Effector memory CD4-positive, alpha-beta T cell (primary cell): Measurements from ENCODE around the gene TNFRSF18.
"Not testable (repeated sequence)": the region's sequence is repeated elsewhere in the genome, so short reads cannot be mapped to it uniquely, and the experiment has no call there.

Source experiments
- DNase-seq, 3 donors: peaks; one replicate each; pipeline ENCODE4 v3.0.0-alpha.2; 2020
- H3K27ac ChIP-seq: 2 replicates; pipeline ENCODE4 v1.7.0; 2013; ENCODE audit warnings: mild to moderate bottlenecking, low read length, moderate library complexity; ENCODE audit not compliant: insufficient read depth, poor library complexity, severe bottlenecking
- H3K27me3 ChIP-seq: replicated peaks from 2 replicates; pipeline ENCODE4 v1.7.0; 2013; ENCODE audit warnings: mild to moderate bottlenecking, low read length; ENCODE audit not compliant: insufficient read depth, control insufficient read depth, poor library complexity, severe bottlenecking
- H3K36me3 ChIP-seq: 2 replicates; pipeline ENCODE4 v1.7.0; 2013; ENCODE audit warnings: mild to moderate bottlenecking, low read length, moderate library complexity; ENCODE audit not compliant: control insufficient read depth, insufficient read depth
- H3K4me1 ChIP-seq: 2 replicates; pipeline ENCODE4 v1.7.0; 2013; ENCODE audit warnings: low read length, mild to moderate bottlenecking; ENCODE audit not compliant: control insufficient read depth, insufficient read depth, poor library complexity, severe bottlenecking
- H3K4me3 ChIP-seq: 2 replicates; pipeline ENCODE4 v1.7.0; 2013; ENCODE audit warnings: low read length, low read depth, mild to moderate bottlenecking; ENCODE audit not compliant: insufficient read depth, poor library complexity, severe bottlenecking
- H3K9me3 ChIP-seq: 2 replicates; pipeline ENCODE4 v1.7.0; 2013; ENCODE audit warnings: mild to moderate bottlenecking, low read length, moderate library complexity; ENCODE audit not compliant: control insufficient read depth
- total RNA-seq, 3 donors: gene quantifications; one replicate each; lab custom pipeline; 2026; lab: John Stamatoyannopoulos, UW

TNFRSF18 gene, protein sequence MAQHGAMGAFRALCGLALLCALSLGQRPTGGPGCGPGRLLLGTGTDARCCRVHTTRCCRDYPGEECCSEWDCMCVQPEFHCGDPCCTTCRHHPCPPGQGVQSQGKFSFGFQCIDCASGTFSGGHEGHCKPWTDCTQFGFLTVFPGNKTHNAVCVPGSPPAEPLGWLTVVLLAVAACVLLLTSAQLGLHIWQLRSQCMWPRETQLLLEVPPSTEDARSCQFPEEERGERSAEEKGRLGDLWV
- 13.6 to 26.5 (median 23.8) reads per million in 3 donors for total RNA-seq

DNA sequence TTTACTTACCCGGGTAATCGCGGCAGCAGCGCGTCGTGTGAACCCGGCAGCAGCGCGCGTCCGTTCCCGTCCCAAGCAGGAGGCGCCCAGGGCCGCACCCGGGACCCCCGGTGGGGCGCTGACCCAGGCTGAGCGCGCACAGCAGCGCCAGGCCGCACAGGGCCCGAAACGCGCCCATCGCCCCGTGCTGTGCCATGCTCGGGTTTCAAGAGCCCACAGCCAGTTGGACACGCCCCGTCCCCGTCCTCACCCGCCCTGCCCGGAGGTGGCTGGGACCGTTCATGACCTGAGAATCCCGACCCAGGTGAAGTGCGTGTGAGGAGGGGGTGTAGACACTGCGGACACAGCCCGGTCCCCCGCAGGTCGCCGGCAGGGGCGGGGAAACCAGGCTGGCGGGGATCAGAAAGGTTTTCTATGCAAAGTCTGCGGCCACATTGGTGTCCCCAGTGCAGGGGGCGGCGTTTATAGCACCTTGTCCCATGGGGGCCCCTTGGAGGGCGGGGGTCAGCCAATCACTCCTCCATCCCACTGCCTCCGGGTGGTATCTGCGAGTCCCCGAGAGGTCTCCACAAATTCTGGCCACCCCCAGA is at the start of gene TNFRSF18:
TSS of gene TNFRSF18 (minus strand) at position 217 of the 590 bp plus-strand sequence. CDS start at position 196, 21 bp downstream.
- Histone ChIP-seq H3K27ac (peak within 1 kb of the TSS; percentile 83), H3K4me1 (peaks cover 49% of the 10 kb centered on the region), H3K36me3 (no peaks in the 10 kb centered on the region), H3K4me3 (peak within 1 kb of the TSS; percentile 55), H3K27me3 (no peaks in the 10 kb centered on the region), H3K9me3 (no peaks in the 10 kb centered on the region)
- DNase-seq, result peak in 1 of 3 donors; percentile 30

DNA sequence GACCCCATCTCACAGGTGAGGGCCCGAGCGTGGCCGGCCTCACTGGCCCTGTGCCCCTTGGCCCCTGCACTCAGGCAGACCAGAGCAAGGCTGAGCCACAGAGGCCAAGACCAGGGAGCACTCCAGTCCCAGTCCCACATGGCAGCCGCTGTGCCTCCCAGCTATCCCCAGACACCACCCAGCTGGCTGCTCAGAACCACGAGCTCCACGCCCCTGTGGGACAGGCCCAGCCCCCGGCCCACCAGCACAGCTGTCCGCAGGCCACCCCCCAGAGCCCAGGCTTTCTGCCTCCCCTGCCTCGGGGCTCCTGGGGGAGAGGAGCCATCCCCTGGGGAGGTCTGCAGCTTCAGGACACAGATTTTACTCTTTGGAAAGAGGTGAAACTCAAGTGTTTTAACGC is 49.2 kb upstream of the TNFRSF18 start:
- Histone ChIP-seq H3K9me3 (no peaks in the 10 kb centered on the region), H3K4me1 (peaks cover 10% of the 10 kb centered on the region), H3K4me3 (no peak overlapping the region), H3K27me3 (no peaks in the 10 kb centered on the region), H3K36me3 (peaks cover 41% of the 10 kb centered on the region), H3K27ac (no peak overlapping the region)
- no peak for DNase-seq

DNA sequence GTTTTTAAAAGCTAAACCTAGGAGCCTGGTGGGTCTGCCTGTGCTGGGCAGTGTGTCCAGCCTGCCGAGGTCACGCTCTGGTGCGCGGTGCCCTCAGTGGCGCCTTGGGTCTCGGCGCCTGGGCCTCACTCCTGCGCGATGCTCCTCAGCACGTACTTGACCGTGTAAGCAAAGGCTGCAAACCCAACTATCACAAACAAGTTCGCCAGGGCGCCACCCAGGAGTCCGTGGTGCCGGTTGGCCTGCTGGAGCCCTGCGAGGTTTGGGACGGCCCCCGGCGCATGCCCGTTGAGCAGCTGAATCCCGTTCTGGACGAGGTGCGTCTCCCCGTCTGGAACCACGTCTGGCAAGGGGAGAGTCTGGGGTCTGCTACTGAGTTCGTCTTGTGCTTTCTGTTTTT is 48.7 kb upstream of the TNFRSF18 start:
- H3K27ac ChIP-seq, result no peak overlapping the region

DNA sequence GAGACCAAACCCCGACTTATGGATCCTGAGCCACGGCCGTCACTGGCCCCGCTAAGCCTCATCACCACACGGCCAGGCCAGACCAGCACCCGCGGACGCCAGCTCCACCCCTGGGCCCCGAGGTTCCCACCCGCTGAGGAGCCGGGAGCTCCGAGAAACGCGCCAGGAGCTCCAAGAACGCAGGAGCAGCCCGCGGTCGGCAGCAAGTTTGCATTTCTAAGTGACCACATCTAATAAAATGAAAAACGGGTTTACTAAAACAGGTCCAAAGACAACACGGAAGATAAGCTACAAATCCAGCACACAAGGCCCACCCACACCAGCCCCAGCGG is 48.2 kb upstream of the TNFRSF18 start:
- Histone ChIP-seq H3K4me3 (no peak overlapping the region), H3K27me3 (no peaks in the 10 kb centered on the region)

More for the DNA sequence above, 48.7 kb upstream of the TNFRSF18 start:
- peaks cover 11% of the 10 kb centered on the region for H3K4me1 ChIP-seq
- no peaks in the 10 kb centered on the region for H3K9me3 ChIP-seq
- no peaks in the 10 kb centered on the region for H3K27me3 ChIP-seq
- no peak overlapping the region for H3K4me3 ChIP-seq
- peaks cover 36% of the 10 kb centered on the region for H3K36me3 ChIP-seq
- DNase-seq, result no peak

DNA sequence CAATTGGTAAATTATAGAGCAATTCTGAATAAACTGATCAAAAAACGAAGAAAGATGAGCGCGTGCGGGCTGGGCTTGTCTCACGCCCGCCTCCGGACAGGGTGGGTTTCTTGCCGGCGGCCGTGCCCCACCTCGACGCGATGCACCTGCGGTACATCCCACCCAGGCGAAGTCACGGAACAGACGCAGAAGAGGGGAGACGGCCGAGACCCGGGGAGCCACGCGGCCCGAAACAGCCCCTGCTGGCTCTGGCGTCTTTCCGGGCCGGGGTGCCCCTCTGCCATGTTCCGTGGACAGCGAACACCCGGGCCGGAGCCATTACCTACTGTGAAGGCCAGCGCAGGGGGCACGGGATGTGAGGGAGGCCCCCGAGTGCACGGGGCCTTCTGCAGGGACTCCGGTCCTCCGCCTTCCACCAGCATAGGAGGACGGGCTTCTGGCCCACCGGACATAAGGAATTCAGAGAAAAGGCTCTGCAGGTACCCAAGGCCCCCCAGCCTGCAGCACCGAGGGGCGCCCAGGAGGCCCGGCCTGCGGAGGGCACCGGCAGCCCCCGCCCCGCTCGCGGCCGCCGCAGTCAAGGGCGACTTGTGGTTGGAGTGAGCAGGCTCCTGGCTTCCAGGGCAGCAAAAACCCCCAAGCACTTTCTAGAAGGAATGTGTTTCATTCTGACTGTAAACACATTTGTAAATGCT is 47.7 kb upstream of the TNFRSF18 start:
- DNase-seq, result no peak
- Histone ChIP-seq H3K9me3 (no peaks in the 10 kb centered on the region), H3K27ac (no peak overlapping the region), H3K4me3 (no peak overlapping the region), H3K4me1 (peaks cover 11% of the 10 kb centered on the region), H3K36me3 (peaks cover 29% of the 10 kb centered on the region), H3K27me3 (no peaks in the 10 kb centered on the region)

More for the DNA sequence above, 48.2 kb upstream of the TNFRSF18 start:
- DNase-seq, result no peak
- H3K27ac ChIP-seq, result no peak overlapping the region
- peaks cover 11% of the 10 kb centered on the region for H3K4me1 ChIP-seq
- H3K36me3 ChIP-seq, result peaks cover 32% of the 10 kb centered on the region
- H3K9me3 ChIP-seq, result no peaks in the 10 kb centered on the region

DNA sequence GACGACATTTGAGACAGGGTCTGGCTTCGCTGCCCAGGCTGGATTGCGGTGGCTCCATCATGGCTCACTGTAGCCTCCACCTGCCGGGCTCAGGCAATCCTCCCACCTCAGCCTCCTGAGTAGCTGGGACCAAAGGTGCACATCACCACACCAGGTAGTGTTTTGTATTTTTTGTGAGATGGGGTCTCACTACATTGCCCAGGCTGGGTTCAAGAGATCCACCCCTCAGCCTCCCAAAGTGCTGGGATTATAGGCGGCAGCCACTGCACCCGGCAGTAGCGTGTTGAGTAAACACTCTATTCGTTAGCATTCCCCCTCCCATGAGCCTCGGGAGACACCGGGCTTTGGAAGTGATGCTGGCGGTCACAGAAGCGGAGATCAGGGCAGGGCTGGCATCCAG is 46.9 kb upstream of the TNFRSF18 start:
- Histone ChIP-seq H3K27ac (no peak overlapping the region), H3K4me1 (peaks cover 11% of the 10 kb centered on the region), H3K36me3 (peaks cover 29% of the 10 kb centered on the region), H3K9me3 (no peaks in the 10 kb centered on the region), H3K4me3 (no peak overlapping the region), H3K27me3 (no peaks in the 10 kb centered on the region)
- no peak for DNase-seq

DNA sequence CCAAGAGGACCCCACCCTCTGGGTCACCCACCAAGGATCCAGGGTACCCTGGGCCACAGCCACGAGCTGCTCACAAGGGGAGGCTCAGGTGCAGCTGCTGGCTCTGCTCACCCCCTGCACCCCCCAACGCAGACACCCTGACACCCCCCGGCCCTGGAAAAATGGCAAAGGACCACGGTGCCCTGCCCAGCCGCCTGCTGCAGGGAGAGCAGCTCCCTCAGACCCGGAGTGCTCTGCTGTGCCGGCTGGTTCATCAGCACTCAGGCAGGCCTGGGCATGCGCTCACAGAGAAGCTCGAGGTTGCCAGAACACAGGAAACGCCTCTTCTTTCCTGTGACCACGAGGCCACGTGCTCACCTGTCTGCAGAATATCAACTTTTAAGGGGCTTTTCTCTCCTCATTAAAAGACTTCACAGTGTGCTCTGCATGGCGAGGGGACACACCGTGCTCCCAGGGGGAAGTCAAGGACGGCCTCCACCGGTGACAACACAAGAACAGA is 44.4 kb upstream of the TNFRSF18 start:
- DNase-seq, result peak in 2 of 3 donors; percentile 58 to 63
- peaks cover 17% of the 10 kb centered on the region for H3K36me3 ChIP-seq

DNA sequence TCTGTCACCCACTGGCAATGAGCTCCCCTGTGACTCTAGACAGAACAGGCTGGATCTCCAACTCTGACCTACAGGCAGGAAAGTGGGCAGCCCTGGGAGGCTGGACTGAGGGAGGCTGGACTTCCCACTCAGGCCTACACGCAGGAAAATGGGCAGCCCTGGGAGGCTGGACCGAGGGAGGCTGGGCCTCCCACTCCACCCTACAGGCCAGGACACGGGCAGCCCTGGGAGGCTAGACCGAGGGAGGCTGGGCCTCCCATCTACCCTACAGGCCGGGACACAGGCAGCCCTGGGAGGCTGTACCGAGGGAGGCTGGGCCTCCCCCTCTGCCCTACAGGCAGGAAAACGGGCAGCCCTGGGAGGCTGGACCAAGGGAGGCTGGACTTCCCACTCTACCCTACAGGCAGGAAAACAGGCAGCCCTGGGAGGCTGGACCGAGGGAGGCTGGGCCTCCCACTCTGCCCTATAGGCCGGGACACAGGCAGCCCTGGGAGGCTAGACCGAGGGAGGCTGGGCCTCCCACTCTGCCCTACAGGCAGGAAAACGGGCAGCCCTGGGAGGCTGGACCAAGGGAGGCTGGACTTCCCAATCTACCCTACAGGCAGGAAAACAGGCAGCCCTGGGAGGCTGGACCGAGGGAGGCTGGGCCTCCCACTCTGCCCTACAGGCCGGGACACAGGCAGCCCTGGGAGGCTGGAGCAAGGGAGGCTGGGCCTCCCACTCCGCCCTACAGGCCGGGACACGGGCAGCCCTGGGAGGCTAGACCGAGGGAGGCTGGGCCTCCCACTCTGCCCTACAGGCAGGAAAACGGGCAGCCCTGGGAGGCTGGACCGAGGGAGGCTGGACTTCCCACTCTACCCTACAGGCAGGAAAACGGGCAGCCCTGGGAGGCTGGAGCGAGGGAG is 41.9 kb upstream of the TNFRSF18 start:
- not testable (repeated sequence) for H3K27ac ChIP-seq, H3K36me3 ChIP-seq, DNase-seq, H3K9me3 ChIP-seq, H3K4me3 ChIP-seq
- Histone ChIP-seq H3K27me3 (peaks cover 13% of the 10 kb centered on the region), H3K4me1 (peaks cover 20% of the 10 kb centered on the region)

More for the DNA sequence above, 44.4 kb upstream of the TNFRSF18 start:
- Histone ChIP-seq H3K27me3 (peaks cover 5% of the 10 kb centered on the region), H3K27ac (peak overlapping the region; percentile 75), H3K9me3 (no peaks in the 10 kb centered on the region), H3K4me1 (peaks cover 20% of the 10 kb centered on the region), H3K4me3 (no peak overlapping the region)

DNA sequence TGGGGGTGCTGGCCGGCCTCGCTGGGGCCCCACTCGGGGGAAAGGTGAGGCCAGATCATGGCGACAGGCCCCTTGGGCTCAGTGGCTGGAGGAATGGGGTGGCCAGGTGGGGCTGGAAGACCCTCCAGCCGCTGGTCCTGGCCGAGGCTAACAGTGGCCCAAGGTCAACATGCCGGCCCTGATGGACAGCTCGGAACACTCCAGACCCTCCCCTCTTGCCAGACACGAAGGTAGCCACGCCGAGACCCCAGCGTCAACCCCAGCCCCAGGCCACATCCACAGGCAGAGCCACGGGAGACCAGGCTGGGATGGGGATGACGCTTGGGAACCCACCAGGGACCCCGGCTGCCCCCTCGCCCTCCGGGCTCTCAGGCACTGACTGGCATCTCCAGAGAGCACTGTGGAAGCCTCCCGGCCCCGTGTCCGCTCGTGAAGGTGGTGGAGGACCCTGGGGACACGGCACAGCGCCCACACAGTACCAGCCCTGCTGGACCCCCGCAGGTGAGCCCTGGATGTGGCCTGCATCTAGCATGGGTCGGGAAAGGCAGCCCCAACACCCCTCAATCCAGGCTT is 41.0 kb upstream of the TNFRSF18 start:
- no peaks in the 10 kb centered on the region for H3K36me3 ChIP-seq

More for the DNA sequence above, 41.0 kb upstream of the TNFRSF18 start:
- DNase-seq, result no peak
- Histone ChIP-seq H3K9me3 (no peaks in the 10 kb centered on the region), H3K4me1 (peaks cover 20% of the 10 kb centered on the region), H3K27me3 (peaks cover 13% of the 10 kb centered on the region), H3K4me3 (no peak overlapping the region), H3K27ac (no peak overlapping the region)
